Fibroblast of the aortic adventitia (primary cell): ENCODE results near the gene COQ7. TPM values are rescaled to one million over a fixed set of nuclear protein-coding genes. Genes with fewer than 3 reads are reported as not detected.
A peak's percentile ranks its signal among the peaks of the same experiment; 100 is the strongest.

ENCODE experiments used
- DNase-seq: peaks from one replicate; pipeline ENCODE4 v3.0.0-alpha.2; 2010; ENCODE audit warnings: low read depth
- H3K4me3 ChIP-seq: 2 replicates; pipeline ENCODE4 v1.5.1; 2011; ENCODE audit warnings: low read depth, mild to moderate bottlenecking, control low read depth, low read length, moderate library complexity
- CTCF ChIP-seq: IDR thresholded peaks from 2 replicates; pipeline ENCODE4 v1.5.1; 2011; ENCODE audit warnings: mild to moderate bottlenecking, low read length, control low read depth, inconsistent platforms; ENCODE audit not compliant: insufficient read depth
- total RNA-seq: library from RNA; depleted of rRNA; stranded (reverse); fragments of >200 nt; gene quantifications from 2 replicates; pipeline ENCODE4 v1.2.3, GENCODE V29; 2012; ENCODE audit warnings: low replicate concordance

The COQ7 gene
- total RNA-seq, 1 donor = 12.7 TPM

DNA sequence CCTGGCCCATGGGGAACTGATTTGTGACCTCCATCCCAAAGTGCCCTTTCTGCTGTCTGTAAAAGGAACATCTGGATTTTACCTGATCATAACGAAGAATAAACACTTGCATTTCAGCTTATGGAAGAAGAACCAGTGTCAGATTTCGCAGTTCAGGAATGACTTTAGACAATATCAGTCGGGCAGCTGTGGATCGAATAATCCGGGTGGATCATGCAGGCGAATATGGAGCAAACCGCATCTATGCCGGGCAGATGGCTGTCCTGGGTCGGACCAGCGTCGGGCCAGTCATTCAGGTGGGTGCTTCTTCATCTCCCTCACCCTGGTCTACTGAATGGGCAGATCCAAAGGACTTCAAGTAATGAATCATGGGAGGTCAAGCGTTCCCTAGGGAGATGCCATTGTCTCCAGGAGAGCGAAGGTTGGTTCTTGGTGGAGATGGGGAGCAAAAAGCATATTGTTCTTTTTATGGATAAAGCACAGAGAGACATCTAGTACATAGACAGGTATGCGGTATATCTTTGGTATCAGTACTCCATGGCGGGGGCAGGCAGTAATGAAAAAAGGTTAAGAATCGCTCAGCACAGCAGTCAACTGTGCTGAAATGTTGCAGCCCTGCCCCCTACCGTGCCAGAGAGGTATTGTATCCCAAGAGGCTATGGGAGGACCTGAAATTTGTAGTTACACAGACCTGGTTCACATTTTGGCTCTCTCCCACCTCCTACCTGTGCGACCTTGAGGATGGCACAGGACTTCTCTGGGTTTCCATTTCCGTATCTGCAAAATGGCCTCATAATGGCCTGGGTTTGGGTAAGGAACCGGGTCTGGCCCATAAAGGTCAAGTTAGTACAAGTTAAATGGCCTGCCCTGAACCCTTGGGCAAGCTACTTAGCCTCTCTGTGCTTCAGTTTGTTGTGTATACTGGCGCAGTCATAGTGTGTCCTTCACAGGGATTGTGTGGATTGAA is 4.7 kb downstream of the COQ7 start:
- DNase-seq = peak; percentile 68
- H3K4me3 ChIP-seq = no peak overlapping the region
- TF ChIP-seq CTCF = peak; percentile 83

GRCh38 chr16:19073344-19073743 is 5.9 kb downstream of the COQ7 start:
- no peak for DNase-seq
- no peak for TF ChIP-seq CTCF
- H3K4me3 ChIP-seq = no peak overlapping the region

- no peak for TF ChIP-seq CTCF
- no peak overlapping the region for H3K4me3 ChIP-seq
- DNase-seq = no peak
Observed at GRCh38 chr16:19073863-19074262, 6.4 kb downstream of the COQ7 start.

DNA sequence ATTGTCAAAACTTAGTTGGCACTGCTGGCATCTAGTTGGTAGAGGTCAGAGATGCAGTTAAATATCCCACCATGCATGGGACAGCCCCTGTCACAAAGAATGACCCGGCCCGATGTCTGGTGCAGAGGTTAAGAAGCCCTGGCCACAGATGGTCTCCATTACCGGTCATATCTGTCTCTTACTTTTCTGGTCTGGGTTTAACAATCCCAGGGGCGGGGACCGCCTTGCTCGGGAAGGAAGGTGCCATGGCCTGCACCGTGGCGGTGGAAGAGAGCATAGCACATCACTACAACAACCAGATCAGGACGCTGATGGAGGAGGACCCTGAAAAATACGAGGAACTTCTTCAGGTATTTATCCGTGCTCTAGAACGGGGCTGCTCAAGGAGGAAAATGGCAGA is 8.1 kb downstream of the COQ7 start:
- no peak for DNase-seq

DNA sequence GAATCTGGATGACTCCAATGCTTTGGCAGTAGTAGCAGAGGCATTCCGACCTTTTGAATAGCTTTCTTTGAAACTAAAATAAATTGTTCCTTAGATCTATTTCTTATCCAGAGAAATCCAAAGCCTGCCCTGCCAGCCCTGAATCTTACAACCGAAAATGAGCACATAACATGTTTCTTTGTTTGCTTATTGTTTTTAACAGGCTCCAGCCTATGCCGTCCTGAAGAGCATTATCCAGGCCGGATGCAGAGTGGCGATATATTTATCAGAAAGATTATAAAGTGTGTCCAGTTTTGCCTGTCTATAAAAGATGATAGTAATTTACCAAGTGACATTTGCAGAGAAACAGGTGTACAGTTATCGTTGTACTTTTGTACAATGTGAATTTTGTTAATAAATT is 10.5 kb downstream of the COQ7 start:
- H3K4me3 ChIP-seq = no peak overlapping the region
- TF ChIP-seq CTCF = no peak

More for the DNA sequence above, 8.1 kb downstream of the COQ7 start:
- H3K4me3 ChIP-seq = no peak overlapping the region
- TF ChIP-seq CTCF = no peak

DNA sequence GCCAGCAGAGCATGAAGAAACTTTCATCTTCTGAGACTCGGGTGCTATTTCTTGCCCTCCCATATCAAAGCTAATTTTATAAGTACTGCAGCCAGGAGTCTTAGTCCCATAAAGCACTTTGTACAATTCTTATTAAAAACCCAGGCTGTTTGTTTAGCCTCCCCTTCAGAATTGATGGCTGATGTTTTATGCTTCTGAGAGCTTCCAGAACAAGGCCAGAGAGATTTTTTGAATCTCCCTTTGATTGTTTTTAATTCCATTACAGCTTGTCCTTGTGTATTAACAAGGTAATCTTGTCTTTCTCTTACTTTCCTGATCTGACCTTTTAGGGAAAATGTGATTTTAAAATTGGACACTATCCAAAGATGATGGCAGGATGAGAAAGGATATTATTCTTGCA is 16.3 kb downstream of the COQ7 start:
- no peak for DNase-seq
- H3K4me3 ChIP-seq = no peak overlapping the region
- TF ChIP-seq CTCF = no peak

More for the DNA sequence above, 10.5 kb downstream of the COQ7 start:
- DNase-seq = no peak
